HG02678 (cell line): ENCODE results near the gene RALGAPA2.

Experiments
- ATAC-seq: cut with Tn5 transposase; IDR thresholded peaks from one replicate; pipeline ENCODE4 v1.9.1; 2021; ENCODE audit warnings: mild to moderate bottlenecking, moderate library complexity; ENCODE audit not compliant: unreplicated experiment

The RALGAPA2 gene

GRCh38 chr20:20712474-20713243, at the start of gene RALGAPA2:
Gene RALGAPA2 (minus strand): TSS chr20:20712644. CDS start chr20:20712480, 164 bp downstream.
- peak; percentile 95 for ATAC-seq

DNA sequence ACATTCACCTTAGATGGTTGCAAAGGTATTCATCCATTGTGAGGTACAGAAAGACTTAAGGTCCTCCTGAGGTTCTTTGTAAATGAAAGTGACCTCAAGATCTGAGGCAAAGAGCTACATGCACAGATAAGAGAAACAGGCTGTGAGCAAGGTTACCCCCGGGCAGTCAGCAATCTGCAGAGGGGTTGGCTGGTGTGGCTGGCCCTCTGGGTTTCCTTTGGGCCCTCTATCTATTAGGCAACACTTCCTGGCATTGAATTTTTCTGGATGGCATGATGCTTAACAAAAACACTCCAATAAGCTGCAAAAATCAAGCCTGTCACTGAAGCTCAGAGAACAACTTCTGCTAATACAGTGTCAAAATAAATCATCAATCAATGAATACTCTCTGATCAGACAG, 48.9 kb upstream of the RALGAPA2 start:
- no peak for ATAC-seq

GRCh38 chr20:20759132-20759531, 46.7 kb upstream of the RALGAPA2 start:
- no peak for ATAC-seq

GRCh38 chr20:20755674-20756319, 43.4 kb upstream of the RALGAPA2 start:
- no peak for ATAC-seq

- no peak for ATAC-seq
These were observed 42.8 kb upstream of the RALGAPA2 start for GRCh38 chr20:20755231-20755630.

DNA sequence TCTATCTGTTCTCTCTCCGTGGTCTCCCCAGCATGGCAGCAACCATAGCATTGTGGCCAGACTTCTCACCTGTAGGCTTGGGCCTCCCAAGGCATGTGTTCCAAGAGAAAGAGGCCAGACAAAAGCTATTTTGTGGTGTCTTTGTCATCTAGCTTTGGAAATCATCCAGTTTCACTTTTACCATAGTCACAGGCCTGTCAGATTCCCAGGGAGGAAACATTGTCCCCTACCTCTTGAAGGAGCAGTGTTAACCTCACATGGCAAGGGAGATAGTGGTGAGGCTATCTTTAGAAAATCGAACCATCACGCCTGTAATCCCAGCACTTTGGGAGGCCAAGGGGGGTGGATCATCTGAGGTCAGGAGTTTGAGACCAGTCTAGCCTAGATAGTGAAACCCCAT, 42.3 kb upstream of the RALGAPA2 start:
- ATAC-seq = no peak

GRCh38 chr20:20752712-20753111, 40.3 kb upstream of the RALGAPA2 start:
- no peak for ATAC-seq

GRCh38 chr20:20747298-20747697, 34.9 kb upstream of the RALGAPA2 start:
- ATAC-seq = no peak

DNA sequence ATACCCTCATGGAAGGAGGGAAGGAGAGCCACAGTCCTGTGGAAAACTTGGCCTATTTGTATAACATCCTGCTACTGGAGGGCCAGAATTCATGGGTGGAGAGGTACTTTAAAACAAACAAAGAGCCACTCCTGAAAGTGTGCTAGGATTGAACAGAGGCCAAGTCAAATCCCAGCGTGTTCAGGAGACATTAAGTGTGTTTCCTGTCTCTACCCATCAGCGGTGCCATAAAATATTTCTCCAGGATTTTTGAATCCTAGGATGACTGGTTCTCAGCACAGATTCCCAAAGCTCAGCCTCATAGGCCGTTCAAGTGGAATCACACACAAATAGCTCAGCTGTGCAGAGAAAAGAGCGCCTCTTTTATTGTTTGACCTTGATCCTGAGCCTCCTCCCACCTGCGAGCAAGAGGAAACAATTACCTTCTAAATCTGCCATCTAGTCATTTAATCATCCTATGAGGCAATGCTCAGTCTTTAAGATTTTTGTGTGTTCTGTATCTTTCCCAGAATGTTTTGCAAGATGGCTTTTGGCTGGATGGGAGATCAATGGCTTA, 31.8 kb upstream of the RALGAPA2 start:
- ATAC-seq = no peak

- no peak for ATAC-seq
These were observed 31.2 kb upstream of the RALGAPA2 start for GRCh38 chr20:20743511-20744169.

DNA sequence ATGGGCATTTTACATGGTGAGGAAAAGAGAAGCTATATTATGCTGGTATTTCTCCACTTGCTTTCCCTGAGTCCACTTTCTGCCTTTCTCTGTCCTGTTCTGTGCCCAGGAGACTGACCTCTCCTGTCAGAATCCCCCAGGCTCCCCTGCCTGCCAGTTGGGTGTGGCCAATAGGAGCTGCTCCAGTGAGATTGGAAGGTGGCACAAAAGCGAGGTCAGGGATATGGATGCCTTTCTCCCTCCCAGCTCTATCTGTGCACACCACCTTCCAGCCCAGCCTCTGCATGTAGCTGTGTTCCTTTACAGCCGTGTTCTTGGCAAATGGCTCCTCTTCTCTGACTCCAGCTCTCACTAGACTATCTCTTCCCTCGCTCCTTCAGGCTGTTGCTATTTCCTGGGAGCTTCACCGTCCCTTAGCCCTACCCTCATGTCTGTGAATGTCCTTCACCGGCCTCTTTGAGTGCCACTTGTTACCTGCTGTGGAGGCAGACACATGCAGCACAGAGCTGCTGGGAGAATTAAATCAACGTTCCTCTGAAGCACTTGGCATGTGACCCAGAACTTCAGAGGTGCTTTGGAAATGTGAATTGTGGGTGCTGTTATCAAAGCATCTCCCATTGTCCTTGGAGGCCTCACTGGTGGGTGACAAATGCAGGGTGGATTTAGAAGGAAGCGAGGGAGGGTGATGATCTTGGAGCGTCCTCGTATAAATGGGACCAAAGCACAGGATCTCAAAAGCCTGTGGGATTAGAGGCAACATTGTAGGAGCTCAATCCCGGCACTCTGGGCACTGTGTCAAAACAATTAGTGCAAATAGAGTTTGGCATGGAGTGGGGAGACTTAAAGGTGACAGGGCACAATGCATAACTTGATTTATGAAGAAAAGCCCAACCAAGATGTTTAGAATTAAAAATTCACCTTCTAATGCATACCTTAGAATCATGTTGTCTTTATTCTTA, 28.9 kb upstream of the RALGAPA2 start:
- ATAC-seq = no peak

- no peak for ATAC-seq
These were observed 28.1 kb upstream of the RALGAPA2 start for GRCh38 chr20:20740541-20740940.

- no peak for ATAC-seq
These were observed 24.7 kb upstream of the RALGAPA2 start for GRCh38 chr20:20737158-20737557.

DNA sequence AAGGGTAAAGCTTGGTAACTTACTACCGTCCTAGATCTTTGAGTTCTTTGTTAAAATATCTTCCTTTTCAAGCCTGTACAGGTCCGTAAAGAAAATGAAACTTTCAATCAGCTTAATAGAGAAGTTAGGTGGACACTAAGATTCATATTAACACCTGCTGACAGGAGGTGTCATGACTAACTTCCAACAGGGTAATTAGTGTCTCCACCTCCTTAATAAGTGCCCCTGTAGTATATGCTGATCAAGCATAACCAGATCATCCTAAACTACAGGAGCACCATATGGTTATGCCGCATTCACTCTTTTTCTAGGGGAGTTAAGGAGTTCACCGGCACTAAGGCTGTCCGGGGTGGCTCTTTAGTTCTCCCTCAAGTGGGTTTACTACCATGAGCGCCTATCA, 23.9 kb upstream of the RALGAPA2 start:
- peak; percentile 34 for ATAC-seq

DNA sequence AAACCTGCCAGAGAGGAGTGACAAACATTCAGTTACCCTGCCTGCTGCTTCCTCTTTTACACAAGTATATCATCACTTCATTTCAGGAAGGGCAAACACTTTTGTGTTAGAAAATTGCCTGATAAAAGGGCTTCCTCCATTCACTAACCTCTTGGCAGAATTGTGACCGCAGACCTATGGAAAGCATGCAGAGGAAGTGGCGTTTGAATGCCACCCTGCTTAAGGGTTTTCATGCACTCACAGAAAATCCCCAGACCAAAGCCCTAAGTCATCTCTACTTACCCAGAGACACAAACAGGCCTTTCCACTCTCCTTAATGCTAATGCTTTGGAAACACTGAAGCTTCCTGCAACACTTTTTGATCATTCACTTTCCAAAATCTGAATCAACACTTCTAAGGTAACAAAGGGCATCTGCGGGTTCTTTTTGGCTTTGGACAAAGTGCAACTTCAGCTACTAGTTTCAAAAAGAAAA, 22.1 kb upstream of the RALGAPA2 start:
- peak; percentile 51 for ATAC-seq

- no peak for ATAC-seq
These were observed 21.5 kb upstream of the RALGAPA2 start for GRCh38 chr20:20733943-20734342.

DNA sequence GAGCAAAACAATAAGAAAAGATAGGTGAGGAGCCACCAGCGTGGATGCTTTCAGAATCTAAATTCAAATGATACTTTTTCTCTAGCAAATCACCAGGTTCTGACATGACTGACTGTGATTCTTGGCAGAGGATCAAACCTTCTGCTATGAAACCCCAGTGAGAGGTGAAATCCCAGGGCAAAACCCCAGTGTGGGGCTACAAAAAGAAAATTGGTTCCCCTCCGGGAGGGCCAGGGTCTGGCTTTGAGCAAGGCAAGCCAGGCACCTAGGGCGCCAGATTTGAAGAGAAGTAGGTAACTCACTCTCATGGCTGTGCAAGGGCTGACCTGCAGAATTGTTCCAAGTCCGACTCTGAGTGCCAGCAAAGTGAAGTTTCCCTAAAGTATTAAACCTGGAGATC, 20.2 kb upstream of the RALGAPA2 start:
- no peak for ATAC-seq

- no peak for ATAC-seq
These were observed 19.5 kb upstream of the RALGAPA2 start for GRCh38 chr20:20731945-20732296.

DNA sequence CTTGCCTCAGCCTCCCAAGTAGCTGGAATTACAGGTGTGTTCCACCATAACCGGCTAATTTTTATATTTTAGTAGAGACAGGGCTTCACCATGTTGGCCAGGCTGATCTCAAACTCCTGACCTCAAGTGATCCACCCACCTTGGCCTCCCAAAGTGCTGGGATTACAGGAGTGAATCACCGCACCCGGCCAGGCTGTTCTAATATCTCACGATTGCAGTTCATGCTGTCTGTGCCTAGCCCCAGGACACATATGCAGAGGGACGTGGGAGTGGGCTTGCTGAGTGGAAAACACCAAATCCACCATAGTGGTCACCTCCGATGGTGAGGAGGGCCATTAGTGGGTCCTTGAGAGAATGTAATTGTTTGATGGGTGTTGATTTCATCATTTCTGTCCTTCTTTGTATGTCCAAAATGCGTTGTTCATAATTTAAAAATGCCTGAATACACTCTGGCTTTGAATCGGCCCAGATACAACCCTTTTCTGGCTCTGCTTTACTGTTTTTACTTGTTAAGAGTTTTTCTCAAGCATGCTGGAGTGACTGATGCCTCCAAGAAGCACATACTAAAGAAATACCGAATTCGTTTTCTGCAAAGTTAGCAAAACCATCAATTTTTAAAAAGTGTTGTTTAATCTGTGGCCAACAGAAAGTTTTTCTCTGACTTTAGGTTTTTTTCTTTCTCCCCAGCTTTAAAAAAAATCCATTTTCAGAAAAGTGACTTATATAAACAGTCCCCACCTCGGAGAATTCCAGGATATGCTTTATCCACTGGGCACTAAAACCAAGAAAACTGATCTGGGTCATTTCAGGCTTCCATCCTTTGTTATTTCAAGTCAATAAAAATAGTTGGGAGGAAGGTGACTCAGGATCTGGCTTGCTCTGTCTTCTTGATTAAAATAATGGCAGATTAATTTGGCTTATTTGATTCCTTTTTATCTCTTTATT, 18.8 kb upstream of the RALGAPA2 start:
- no peak for ATAC-seq
